Activated T-cell treated with anti-CD3 and anti-CD28 coated beads, Interleukin-2, amount 50 U/mL, for 48 hours (primary cell): ENCODE measurements around the gene ZNF518A.

Experiments
- DNase-seq, 2 experiments: peaks; one replicate each; pipeline ENCODE4 v3.0.0-alpha.2; 2020

The ZNF518A gene, protein sequence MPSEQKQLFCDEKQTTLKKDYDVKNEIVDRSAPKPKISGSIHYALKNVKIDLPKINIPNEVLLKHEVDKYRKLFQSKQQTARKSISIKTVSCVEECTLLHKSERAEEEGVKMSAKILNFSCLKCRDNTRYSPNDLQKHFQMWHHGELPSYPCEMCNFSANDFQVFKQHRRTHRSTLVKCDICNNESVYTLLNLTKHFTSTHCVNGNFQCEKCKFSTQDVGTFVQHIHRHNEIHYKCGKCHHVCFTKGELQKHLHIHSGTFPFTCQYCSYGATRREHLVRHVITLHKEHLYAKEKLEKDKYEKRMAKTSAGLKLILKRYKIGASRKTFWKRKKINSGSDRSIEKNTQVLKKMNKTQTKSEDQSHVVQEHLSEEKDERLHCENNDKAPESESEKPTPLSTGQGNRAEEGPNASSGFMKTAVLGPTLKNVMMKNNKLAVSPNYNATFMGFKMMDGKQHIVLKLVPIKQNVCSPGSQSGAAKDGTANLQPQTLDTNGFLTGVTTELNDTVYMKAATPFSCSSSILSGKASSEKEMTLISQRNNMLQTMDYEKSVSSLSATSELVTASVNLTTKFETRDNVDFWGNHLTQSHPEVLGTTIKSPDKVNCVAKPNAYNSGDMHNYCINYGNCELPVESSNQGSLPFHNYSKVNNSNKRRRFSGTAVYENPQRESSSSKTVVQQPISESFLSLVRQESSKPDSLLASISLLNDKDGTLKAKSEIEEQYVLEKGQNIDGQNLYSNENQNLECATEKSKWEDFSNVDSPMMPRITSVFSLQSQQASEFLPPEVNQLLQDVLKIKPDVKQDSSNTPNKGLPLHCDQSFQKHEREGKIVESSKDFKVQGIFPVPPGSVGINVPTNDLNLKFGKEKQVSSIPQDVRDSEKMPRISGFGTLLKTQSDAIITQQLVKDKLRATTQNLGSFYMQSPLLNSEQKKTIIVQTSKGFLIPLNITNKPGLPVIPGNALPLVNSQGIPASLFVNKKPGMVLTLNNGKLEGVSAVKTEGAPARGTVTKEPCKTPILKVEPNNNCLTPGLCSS (N-terminal part only)

DNA sequence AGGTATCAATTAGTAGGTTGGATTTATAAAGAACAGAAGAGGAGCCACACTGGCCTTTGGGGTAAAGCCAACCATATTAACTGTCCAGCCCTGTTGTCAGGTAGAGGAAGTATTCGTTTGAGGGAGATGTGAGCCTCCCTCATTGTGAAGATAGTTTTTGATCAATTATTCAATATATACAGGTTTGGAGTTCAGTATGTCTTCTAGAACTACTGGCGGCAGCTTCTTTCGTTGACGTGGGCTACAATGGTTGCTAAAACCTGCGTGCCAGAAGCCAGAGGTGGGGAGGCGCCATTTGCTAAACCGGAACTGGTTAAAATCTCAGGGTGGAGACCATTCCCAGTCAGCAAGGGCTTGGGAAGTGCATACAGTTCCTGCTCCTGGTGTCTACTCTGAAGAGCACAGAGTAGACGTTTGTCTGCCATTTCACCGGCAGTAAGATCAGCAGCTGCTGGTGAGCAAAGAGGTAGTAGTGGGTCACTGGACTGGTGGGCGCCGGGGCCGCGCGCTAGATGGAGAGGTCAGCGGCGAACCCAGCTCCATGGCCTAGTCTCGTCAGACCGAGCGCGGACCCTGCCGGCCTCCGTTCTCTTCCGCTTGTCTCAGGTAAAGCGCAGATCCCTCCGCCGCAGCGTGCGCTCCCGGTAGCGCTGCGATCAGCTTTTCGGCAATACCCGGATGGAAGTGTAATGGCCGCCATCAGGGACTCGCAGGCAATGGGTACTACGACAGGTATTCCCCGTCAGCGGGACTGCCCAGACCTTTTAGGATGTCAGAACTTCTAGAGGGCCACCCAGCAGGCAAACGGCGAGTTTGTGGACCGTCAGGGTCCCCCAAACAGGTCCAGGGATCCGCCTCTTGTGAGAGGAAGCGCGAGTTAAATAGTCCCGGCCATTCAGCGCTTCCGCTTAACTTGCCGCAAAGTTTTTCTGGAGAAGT, at the start of gene ZNF518A:
ZNF518A (plus strand) TSS at position 911 of the 939 bp plus-strand sequence. CDS start 26,026 bp downstream, outside the sequence.
- peak; percentile 93 for DNase-seq

DNA sequence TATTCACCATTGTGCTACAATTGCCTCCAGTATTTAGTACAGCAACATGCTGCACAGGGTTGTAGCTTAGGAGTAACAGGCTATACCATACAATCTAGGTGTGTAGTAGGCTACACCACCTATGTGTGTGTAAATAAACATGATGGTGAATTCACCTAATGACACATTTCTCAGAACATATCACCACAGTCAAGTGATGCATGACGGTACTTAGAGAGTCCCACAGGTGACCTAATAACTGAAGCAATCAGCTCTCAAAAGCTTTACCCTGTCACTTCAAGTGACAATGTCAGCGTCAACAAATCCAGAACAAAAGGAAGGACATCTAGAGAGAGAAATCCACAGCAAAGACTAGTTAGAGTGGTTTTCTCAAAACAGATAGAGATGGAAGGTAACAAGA, 47.9 kb upstream of the ZNF518A start:
- DNase-seq = no peak

DNA sequence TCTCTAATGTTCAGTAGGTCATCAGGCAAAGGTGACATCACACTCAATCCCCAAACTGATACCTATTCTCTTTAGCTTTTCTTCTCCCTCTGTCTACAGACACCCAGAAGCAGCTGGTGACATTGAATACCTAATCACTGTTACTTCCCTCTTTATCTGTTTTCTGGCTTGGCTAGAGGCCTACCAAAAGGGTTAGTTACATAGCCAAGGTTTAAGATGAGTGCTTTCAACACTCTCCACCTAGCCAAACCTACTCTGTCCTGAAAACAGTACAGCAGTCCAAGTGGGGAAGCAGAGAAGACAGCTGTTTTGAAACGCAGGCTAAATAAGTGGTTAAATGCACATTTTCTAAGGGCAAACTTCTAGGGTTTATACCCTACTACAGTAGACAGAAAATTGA, 47.3 kb upstream of the ZNF518A start:
- no peak for DNase-seq

DNA sequence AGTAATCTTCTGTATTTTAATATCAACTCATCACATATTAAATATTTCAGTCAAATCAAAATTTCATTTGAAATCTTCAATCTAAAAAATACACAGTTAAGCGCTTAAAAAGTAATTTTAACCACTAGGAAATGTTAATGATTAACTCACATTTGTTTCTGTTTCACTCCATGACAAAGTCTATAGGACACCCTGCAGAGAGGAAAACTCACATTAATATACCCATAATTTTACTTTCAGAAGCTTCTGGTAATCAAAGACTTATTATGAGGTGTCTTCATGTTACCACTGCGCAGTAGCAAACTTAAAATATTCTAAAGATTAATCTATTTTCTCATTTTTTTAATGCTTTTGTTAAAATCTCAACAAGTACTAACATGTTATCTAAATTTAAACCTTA, 41.0 kb upstream of the ZNF518A start:
- no peak for DNase-seq

DNA sequence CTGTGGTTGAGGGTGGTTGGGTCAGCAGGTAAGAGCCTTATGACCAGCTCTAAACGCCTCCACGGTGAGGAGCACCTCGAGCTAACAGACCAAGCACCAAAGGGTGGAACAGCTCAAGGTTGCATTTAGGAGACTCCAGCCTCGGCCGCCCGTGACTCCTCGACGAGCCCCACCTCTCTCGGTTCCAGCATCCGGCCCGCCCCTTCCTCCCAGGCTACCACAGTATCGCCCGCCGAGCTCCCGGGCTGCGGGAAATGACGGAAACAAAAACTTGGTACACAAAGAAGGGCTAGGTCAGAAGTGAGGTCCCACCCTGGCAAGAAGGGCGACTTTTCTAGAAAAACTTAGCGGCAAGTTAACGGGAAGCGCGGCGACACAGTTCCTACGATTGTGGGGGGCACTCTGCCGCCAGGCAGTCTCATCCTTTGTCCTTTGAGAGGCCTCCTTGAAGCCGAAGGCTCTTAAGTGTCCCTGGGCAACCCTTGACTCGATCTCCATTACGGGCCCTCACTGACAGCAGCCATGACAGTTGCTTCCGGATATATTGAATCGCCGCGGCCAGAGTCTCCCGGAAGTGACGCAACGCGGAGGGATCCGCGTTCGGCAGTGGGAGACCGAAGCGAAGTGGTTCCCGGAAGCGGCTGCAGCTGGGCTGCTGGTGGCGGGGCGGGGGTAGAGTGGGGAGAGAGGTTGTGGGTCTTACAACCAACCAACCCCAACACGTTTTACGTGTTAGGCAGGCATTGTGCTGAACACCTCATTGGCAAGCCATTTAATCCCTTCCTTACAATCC, 40.2 kb upstream of the ZNF518A start:
- peak; percentile 93 for DNase-seq

DNA sequence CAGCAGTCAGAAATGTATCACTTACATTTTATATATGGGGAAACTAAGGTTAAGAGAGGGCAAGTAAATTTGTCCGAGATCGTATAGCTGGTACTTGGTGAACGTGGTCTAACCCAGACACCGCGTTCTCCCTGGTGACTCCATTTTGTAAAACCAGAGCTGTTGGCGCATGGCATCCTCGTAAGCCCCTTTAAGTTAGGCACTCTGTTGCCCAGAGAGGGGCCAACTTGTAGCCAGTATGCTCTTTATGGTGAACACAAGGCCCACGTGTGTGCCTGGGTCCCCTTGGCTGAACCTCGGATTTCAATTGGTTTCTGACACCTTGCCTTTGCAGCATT, 39.7 kb upstream of the ZNF518A start:
- no peak for DNase-seq

DNA sequence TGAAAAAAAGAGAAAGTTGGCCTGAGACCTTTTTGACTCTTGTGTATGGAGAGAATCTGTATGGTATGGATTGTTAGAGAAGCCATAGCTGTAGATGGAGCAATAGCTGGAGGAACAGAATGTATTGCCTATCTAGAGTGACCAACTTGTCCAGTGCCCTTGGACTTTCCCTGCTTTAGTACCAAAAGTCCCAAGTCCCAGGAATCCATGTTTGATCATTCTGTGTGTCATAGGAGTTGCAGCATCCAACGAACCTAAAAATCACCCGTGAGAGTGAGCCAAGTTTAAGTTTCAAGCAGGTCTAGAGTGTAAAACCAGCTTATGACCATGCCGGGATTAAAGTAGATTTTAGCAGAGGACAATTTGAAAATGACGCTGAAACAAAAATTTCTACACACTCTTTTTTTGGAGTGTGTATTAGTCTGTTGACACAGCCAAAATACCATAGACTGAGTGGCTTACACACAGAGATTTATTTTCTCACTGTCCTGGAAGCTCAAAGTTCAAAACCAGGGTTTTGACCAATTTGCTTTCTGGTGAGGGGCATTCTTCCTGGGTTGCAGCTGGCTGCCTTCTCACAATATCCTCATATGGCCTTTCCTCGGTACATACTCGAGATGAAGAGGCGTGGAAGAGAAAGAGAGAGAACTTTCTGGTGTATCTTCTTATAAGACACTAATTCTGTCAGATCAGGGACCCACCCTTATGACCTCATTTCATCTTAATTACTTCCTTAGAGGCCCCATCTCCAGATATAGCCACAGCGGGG, 36.9 kb upstream of the ZNF518A start:
- no peak for DNase-seq

DNA sequence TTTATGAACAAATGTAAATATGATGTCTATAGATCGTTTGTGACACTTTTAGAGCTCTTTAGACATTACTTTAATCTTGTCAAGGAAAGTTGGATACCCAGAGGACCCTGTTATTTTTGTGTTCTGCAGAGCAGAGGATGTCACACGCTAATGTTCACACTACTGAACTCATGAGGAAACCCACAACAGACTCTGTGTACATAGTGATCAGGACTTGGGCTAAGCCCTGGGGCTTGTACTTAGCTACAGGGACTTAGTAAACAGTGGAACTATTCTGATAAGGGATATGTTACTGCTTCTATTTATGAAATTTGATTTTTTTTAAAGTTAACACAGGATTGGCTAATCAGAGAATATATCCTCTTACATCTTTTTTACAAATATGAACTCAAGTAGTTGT, 36.1 kb upstream of the ZNF518A start:
- DNase-seq = no peak

DNA sequence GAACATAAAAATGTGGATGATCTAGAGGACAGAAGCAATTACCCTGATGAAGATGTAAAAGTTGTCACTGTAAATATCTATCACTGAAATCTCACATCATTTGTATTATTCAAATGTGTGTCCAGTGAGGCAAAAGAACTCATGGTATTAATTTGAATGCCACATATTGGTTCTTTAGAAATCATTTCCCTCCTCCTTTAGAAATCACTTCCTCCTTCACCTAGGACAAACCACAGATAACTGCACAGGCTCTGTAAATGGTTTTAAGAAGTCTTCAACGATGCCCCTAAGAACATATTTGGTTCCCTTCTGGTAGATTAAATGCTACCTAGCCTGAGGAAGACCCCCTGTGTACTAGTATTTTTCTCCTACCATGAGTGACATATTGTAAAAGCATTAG, 33.1 kb upstream of the ZNF518A start:
- no peak for DNase-seq

DNA sequence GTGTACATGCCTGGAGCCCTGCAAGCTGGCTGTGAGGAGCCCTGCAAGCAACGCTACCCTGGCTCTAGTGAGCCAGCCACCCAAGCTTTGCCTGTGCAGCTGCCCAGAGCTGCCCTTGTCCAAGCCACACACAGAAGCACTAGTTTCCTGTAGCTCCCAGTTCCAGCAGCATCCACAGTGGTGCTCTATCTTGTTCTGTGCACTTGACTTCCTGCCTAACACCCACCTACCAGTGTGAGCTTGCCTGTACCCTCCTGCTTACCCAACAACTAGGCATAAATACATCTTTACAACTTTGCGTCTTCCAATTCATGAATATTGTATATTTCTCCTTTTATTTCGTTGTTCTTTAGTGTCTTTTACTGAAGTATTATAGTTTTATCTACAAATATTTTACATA, 32.2 kb upstream of the ZNF518A start:
- DNase-seq = no peak

DNA sequence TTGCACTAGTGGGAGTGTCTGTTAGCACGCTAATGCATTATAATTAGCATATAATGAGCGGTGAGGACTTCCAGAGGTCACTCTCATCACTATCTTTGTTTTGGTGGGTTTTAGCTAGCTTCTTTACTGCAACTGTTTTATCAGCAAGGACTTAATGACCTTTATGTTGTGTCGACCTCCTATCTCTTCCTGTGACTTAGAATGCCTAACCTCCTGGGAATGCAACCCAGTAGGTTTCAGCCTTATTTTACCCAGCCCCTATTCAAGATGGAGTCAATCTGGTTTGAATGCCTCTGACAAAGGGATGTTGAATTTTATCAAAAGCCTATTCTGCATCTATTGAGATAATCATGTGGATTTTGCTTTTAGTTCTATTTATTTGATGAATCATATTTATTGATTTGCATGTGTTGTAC, 22.5 kb upstream of the ZNF518A start:
- DNase-seq = no peak

DNA sequence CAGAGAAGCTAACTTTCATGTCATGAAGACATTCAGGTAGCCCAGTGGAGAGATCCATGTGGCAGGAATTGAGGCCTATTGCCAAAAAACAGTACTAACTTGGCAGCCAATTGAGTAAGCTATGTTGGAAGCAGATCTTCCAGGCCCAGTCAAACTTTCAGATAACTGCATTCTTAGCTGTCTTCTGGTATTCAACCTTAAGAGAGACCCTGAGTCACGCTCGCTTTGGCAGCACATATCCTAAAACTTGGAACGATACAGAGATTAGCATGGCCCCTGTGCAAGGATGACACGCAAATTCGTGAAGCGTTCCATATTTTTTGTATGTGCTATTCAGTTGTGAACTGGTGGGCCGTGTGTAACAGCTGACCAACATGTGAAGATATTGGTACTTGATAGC, 17.6 kb upstream of the ZNF518A start:
- DNase-seq = no peak

DNA sequence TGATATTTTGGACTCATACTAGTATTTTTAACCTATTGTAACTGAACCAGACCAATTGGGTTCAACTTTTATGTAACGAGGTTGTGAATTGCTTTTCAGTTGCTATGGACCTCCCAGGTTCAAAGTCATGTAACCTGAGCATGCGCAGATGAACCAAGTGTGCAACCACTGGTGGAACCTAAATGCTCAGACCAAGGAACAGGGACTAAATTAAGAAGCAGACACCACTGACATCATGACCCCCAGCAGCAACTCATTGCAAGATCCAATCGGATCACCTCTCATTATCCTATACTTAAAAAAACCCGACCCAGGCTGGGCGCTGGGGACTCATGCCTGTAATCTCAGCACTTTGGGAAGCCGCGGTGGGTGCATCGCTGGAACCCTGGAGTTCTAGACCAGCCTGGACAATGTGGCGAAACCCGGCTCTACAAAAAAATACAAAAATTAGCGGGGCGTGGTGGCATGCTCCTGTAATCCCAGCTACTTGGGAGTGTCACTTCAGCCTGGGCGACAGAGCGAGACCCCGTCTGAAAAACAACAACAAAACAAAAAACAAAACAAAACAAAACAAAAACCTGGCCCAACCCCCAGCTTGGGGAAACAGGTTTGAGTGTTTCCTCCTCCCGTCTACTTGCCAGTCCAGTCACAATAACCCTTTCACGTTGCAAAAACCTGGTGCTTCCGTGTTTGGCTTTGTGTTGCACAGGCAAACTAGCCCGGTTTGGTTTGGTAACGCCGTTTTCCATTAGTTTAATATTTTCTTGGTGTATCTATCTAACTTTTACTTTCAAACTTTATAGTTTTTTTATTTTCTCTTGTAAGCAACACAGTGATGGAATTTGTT, 11.3 kb upstream of the ZNF518A start:
- DNase-seq = no peak

DNA sequence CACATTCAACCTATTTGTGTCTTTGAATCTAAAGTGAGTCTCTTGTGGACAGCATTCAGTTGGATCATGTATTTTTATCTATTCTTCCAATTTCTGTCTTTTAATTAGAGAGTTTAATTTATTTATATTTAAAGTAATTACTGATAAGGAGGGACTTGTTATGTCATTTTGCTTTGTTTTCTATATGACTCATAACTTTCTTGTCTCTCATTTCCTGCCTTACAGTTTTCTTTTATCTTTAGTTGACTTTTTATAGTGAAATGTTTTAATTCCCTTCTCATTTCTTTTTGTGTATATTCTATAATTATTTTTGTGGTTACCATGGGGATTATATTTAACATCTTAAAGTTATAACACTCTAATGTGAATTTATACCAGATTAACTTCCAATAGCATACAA, 7.3 kb upstream of the ZNF518A start:
- no peak for DNase-seq

DNA sequence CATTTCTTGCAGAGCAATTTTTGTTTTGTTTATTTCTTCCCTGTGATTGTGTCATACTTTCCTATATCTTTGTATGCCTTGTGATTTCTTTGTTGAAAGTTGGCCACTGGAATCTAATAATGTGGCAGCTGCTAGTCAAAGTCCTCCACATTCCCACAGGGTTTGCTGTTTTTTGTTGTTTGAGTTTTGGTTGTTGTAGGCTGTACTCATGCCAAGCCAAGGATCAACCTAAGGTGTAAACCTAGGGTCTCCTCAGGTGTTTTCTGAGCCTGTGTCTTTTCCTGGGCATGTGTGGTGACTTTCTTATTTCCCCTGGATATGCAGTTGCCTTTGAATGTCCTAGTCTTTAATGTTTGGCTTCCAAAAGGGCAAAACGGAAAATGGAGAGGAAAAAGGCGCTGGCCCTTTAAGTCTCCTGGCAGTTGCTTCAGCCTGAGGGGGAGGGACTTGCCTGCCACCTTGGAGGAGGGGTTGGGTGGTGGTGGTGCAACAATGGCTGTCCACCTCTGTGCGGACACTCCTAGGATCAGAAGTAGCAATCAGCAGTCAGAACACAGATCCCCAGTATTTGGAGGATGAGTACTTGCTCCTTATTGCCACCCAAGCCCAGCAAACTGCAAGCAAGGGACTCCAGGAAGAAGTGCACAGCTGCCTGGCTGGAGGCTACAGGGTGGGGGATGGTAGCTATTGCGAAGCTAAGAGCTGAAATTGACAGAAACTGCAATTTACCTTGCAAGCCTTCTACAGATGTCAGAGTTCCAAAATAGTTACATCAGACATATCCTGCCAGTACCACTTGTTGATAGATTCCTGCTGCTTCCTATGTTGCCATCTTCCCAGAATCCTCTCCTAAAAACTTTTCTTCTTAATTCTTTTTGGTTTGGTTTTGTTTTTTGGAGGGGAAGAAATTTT, 5.6 kb upstream of the ZNF518A start:
- no peak for DNase-seq

DNA sequence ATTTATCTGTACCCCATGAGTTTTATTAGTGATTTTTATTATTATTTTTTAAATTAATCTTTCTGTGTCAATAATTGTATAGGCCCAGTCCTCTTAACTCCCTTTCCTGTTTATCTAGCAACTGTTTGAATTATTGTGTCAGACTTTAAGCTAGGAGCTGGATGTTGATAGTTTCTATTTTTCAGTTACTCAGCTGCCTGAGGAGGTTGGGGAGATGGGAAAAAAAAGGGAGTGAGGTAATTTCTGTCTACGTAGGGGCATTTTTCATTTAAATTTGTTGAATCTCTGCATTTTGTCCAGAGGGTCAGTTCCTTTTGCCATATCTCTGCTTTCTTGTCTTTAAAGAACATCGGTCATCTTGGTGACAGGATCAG, 5.0 kb upstream of the ZNF518A start:
- DNase-seq = no peak

DNA sequence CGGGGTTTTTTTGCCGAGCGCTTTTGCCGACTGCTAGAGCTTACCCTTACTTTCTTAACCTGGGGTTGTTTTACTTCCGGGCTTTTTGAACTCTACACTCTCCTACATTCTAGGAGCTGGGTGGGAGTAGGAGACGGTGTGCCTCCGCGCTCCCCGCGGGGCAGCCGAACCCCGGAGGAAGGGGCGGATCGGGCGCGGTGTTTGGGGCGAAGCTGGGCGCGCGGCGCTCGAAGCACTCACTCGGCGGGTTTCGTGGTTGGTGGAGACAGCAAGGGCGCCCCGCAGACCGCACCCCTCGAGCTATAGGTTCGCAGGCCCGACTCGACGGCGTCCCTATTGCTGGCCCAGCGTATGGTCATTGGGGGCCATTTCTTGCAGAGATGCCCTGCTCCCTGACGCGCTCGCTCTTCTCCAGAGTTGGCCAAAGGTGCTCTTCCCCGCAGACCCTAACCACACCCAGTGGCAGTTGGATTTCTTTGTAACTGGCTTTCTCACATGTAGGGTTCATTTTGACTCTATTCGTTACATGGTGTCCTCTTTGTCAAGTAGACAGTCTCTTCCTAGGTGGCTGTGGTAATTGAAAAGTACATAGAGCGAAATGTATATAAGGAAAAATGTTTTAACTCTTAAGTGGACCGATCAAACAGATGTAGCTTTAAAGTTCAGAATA, 364 bp downstream of the ZNF518A start:
- DNase-seq = peak in 1 of 2 experiments; percentile 85

DNA sequence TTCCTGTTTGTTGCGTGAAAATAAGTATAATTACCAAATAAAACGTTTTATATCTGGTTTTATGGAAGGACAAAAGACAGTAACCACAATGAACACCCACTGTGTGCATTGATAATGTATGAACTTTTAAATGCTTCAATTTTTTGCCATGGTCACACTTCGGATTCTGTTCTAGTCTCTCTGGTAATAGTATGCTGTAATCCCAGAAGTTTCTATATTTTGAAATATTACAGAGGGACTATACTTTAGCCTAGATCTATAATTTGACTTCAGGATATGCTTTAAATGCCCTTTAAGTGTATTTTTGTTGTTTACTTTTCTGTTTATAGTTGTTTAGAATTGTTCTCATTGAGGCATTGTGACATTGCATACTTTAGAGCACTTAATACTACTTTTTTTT, 1.5 kb downstream of the ZNF518A start:
- no peak for DNase-seq
